PC-3 (cell line): ENCODE data around the gene TMF1. TPM values are rescaled to one million over a fixed set of nuclear protein-coding genes. Genes with fewer than 3 reads are reported as not detected.

Experiments used
- ATAC-seq: fragments of 200-7000 bp; cut with Tn5 transposase; 2 replicates; pipeline ENCODE4 v1.9.1; 2020; ENCODE audit warnings: mild to moderate bottlenecking, moderate library complexity
- BruUV-seq: library from RNA; stranded (reverse); fragments of 400-500 nt; replicated peaks from 2 replicates; lab custom pipeline; 2021; lab: Mats Ljungman, UMichigan
- CTCF ChIA-PET: fragments of 300-600 bp; sonication (Branson Sonifier 250); formaldehyde crosslinking; loops from one replicate; lab custom pipeline; 2022; ENCODE audit warnings: antibody characterized with exemption; lab: Charles Lee
- POLR2A ChIA-PET: fragments of 300-600 bp; sonication (Branson Sonifier 250); formaldehyde crosslinking; loops from one replicate; lab custom pipeline; 2022; ENCODE audit warnings: antibody characterized with exemption; ENCODE audit not compliant: unreplicated experiment; lab: Charles Lee
- DNase-seq: peaks from one replicate; pipeline ENCODE4 v3.0.0-alpha.2; 2015
- H2AFZ ChIP-seq: fragments of 300-600 bp; sonication (generic); 2 replicates; pipeline ENCODE4 v1.6.0; 2016; ENCODE audit warnings: antibody characterized with exemption, low read length
- H3F3A ChIP-seq: fragments of 300-600 bp; sonication (generic); one replicate; pipeline ENCODE4 v1.6.0; 2017; ENCODE audit warnings: antibody characterized with exemption, low read length, control low read depth, mild to moderate bottlenecking; ENCODE audit not compliant: unreplicated experiment
- H3K27ac ChIP-seq: fragments of 300-600 bp; sonication (generic); 2 replicates; pipeline ENCODE4 v1.5.1; 2016; ENCODE audit warnings: mild to moderate bottlenecking, low read length
- H3K27me3 ChIP-seq: fragments of 300-600 bp; sonication (generic); 2 replicates; pipeline ENCODE4 v1.6.1; 2016; ENCODE audit warnings: low read length, mixed read lengths
- H3K36me3 ChIP-seq: fragments of 300-600 bp; sonication (generic); 2 replicates; pipeline ENCODE4 v1.6.1; 2016; ENCODE audit warnings: low read depth, mixed run types, low read length, mixed read lengths
- H3K4me1 ChIP-seq: fragments of 300-600 bp; sonication (generic); 2 replicates; pipeline ENCODE4 v1.5.1; 2016; ENCODE audit warnings: low read length; ENCODE audit not compliant: insufficient read depth
- H3K4me2 ChIP-seq: fragments of 300-600 bp; sonication (generic); 2 replicates; pipeline ENCODE4 v1.6.0; 2016; ENCODE audit warnings: low read length
- H3K4me3 ChIP-seq: fragments of 300-600 bp; sonication (generic); 2 replicates; pipeline ENCODE4 v1.5.1; 2016; ENCODE audit warnings: mild to moderate bottlenecking, low read length, mixed read lengths
- H3K79me2 ChIP-seq: fragments of 300-600 bp; sonication (generic); 2 replicates; pipeline ENCODE4 v1.6.1; 2017; ENCODE audit warnings: low read length, mixed read lengths
- H3K9ac ChIP-seq: fragments of 300-600 bp; sonication (generic); 2 replicates; pipeline ENCODE4 v1.6.0; 2016; ENCODE audit warnings: mild to moderate bottlenecking, low read length
- H3K9me2 ChIP-seq: fragments of 300-600 bp; sonication (generic); replicated peaks from 2 replicates; pipeline ENCODE4 v1.6.1; 2016; ENCODE audit warnings: mixed run types, low read length, mixed read lengths
- H3K9me3 ChIP-seq: fragments of 300-600 bp; sonication (generic); 2 replicates; pipeline ENCODE4 v1.6.1; 2016; ENCODE audit warnings: low read length, mixed read lengths
- H4K20me1 ChIP-seq: fragments of 300-600 bp; sonication (generic); 2 replicates; pipeline ENCODE4 v1.6.1; 2016; ENCODE audit warnings: low read length, mixed read lengths
- CTCF ChIP-seq: fragments of 300-600 bp; sonication (generic); conservative IDR thresholded peaks from 2 replicates; pipeline ENCODE4 v1.5.1; 2017; ENCODE audit warnings: antibody characterized with exemption, low read depth, mild to moderate bottlenecking, low read length
- EZH2 ChIP-seq: fragments of 300-600 bp; sonication (generic); IDR thresholded peaks from one replicate; pipeline ENCODE4 v1.6.1; 2017; ENCODE audit warnings: antibody characterized with exemption, mild to moderate bottlenecking, low read length; ENCODE audit not compliant: unreplicated experiment
- EZH2phosphoT487 ChIP-seq: fragments of 300-600 bp; sonication (generic); IDR thresholded peaks from 2 replicates; pipeline ENCODE4 v1.6.1; 2018; ENCODE audit warnings: mild to moderate bottlenecking, antibody characterized with exemption, low read length, borderline replicate concordance
- intact Hi-C: fragments of 100-400 bp; cut with micrococcal nuclease; formaldehyde crosslinking; loops from 2 replicates; pipeline ENCODE4 v1.9.0; 2023
- total RNA-seq: library from RNA; depleted of rRNA; stranded (reverse); fragments of >200 nt; gene quantifications from 2 replicates; pipeline ENCODE4 v1.2.3, GENCODE V29; 2014

TMF1 gene
- total RNA-seq, 1 experiment from 2014 or later, result 7.2 TPM

- H3K4me2 ChIP-seq, result no peak overlapping the region
- 0 out of 2 replicates have a peak, but pooled peaks cover 5% of the 10 kb centered on the region for H3K4me1 ChIP-seq
Measured at GRCh38 chr3:69048990-69049389, 3.1 kb downstream of the TMF1 start.

DNA sequence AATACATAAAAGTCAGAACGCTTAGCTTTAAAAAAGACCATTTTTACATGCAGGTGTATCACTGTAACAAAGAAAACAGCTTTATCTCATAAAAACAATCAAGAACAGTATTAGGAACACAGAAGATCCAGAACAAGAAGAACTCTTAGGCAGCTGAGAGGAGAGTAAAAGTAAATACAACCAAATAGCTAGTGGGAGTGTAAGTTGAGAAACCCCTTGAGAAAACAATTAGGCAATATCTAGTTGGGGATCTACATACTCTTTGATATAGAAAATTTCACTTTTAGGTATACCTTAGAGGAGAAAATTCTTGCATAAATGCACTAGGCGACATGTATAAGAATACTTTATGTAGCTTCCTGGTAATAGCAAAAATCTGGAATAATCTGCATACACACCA is 7.5 kb downstream of the TMF1 start:
- BruUV-seq, result no TSS peak
- H3K27me3 ChIP-seq, result no peaks in the 10 kb centered on the region
- peaks cover 10% of the 10 kb centered on the region for H3K79me2 ChIP-seq
- CTCF ChIA-PET, result no interaction called here
- intact Hi-C loops, result no loop called here
- ATAC-seq (no peak), DNase-seq (no peak)
- no peaks in the 10 kb centered on the region for H3K9me3 ChIP-seq
- H3K4me3 ChIP-seq, result no peak overlapping the region
- no peaks in the 10 kb centered on the region; the same call in 1 of the 2 replicates for H3K36me3 ChIP-seq
- no peaks in the 10 kb centered on the region for H3K9me2 ChIP-seq
- no peak overlapping the region for H3K27ac ChIP-seq
- no peaks in the 10 kb centered on the region for H4K20me1 ChIP-seq
- no peaks in the 10 kb centered on the region for H3K4me1 ChIP-seq
- no peak overlapping the region for H3K4me2 ChIP-seq
- no peaks in the 10 kb centered on the region for H3F3A ChIP-seq
- TF ChIP-seq CTCF (no peak), EZH2phosphoT487 (no peak), EZH2 (no peak)
- POLR2A ChIA-PET, result no interaction called here
- no peak overlapping the region for H2AFZ ChIP-seq
- no peak overlapping the region for H3K9ac ChIP-seq

More at GRCh38 chr3:69048990-69049389, 3.1 kb downstream of the TMF1 start:
- Histone ChIP-seq H3K79me2 (peaks cover 34% of the 10 kb centered on the region), H3K9me3 (no peaks in the 10 kb centered on the region), H3K9me2 (no peaks in the 10 kb centered on the region), H3K27me3 (no peaks in the 10 kb centered on the region), H3K36me3 (no peaks in the 10 kb centered on the region), H3F3A (no peaks in the 10 kb centered on the region), H3K9ac (no peak overlapping the region), H2AFZ (no peak overlapping the region), H4K20me1 (no peaks in the 10 kb centered on the region), H3K4me3 (no peak overlapping the region), H3K27ac (no peak overlapping the region)
- no TSS peak for BruUV-seq
- ChIA-PET POLR2A (no interaction called here), CTCF (no interaction called here)
- TF ChIP-seq EZH2 (no peak), EZH2phosphoT487 (no peak), CTCF (no peak)
- ATAC-seq (no peak), DNase-seq (no peak)
- intact Hi-C loops, result no loop called here

GRCh38 chr3:69033470-69033869 is 18.7 kb downstream of the TMF1 start:
- no peaks in the 10 kb centered on the region for H3K9me3 ChIP-seq
- no peaks in the 10 kb centered on the region for H3F3A ChIP-seq
- H3K9me2 ChIP-seq, result no peaks in the 10 kb centered on the region
- ChIA-PET CTCF (no interaction called here), POLR2A (no interaction called here)
- H3K4me1 ChIP-seq, result peaks cover 24% of the 10 kb centered on the region
- H2AFZ ChIP-seq, result no peak overlapping the region
- H3K27me3 ChIP-seq, result no peaks in the 10 kb centered on the region
- peak overlapping the region; percentile 48 for H3K9ac ChIP-seq
- no TSS peak for BruUV-seq
- intact Hi-C loops, result no loop called here
- ATAC-seq (peak; percentile 57), DNase-seq (peak; percentile 60)
- H3K36me3 ChIP-seq, result peaks cover 8% of the 10 kb centered on the region
- TF ChIP-seq EZH2phosphoT487 (no peak), CTCF (no peak), EZH2 (no peak)
- no peaks in the 10 kb centered on the region for H3K79me2 ChIP-seq
- H4K20me1 ChIP-seq, result no peaks in the 10 kb centered on the region
- H3K4me3 ChIP-seq, result no peak overlapping the region
- H3K4me2 ChIP-seq, result no peak overlapping the region; the same call in 1 of the 2 replicates
- peak overlapping the region; percentile 89 for H3K27ac ChIP-seq
